ENCODE data around the gene IL17B.

IL17B gene, protein sequence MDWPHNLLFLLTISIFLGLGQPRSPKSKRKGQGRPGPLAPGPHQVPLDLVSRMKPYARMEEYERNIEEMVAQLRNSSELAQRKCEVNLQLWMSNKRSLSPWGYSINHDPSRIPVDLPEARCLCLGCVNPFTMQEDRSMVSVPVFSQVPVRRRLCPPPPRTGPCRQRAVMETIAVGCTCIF

DNA sequence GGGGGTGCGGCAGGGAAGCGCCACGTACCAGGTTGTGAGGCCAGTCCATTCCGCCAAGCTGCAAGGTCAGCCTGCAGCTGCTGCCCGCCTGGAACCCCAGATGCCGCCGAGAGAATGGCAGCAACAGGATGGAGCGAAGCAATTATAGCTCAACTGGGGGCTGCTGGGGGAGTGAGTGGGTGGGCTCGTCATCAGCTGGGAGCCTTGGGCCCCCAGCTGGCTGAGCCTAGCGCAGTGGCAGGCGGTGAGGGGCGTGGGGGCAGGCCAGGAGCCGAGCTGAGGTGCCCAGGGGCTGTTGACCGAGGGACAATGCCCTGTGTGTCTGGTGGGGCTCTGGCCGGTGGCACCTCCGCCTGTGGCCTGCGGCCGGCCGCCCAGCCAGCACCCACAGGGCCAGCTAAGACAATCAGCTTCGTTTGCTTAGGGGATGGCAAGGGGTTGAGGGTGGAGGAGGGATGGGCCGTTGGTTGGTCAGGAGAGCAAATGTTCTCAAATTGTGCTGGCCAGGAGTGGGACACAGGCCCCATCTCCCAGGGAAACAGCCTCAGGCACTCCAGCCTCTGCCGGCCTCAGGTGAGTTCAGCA lies at the start of gene IL17B:
Gene IL17B (minus strand): TSS at position 116 of the 585 bp plus-strand sequence. CDS start 67 bp downstream, at position 49.
- no peak for DNase-seq (ENCODE audit: extremely low read depth in 1 of 2, low read depth in 1 of 2)

DNA sequence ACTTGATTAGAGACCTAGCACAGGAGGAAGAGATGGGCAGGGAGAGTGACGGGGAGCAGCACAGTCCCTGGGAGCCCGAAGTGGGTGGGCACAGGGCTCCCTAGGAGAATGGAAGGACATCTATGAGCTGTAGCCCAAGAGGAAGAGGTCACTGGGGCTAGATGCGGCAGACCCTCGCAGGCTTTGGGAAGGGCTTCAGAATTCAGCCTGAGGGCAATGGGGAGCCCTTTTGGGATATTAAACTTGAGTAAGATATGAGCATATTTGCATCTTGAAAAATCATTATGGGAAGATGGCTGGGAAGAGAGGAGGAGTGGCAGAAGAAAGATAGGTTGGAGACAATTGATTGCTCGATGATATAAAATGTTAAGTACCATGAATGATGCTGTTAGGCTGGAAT lies 48.9 kb upstream of the IL17B start:
- no peak for DNase-seq (ENCODE audit: extremely low read depth in 1 of 2, low read depth in 1 of 2)

DNA sequence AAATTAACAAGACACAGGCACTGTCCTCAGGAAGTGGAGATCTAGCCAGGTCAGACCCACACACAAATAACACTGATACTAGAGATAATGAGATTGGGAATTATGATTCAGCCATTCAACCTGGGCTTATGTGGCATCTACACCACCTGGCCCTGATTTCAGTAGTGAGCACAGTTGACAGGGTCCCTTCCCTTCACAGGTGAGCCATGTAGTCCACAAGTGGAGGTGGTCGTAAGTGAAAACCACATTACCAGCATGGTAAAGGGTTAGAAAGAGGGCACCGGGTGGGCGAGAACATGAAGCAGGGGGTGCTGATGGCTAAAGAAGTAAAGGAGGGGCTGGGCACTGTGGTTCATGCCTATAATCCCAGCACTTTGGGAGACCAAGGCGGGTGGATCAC lies 48.3 kb upstream of the IL17B start:
- DNase-seq (ENCODE audit: extremely low read depth in 1 of 2, low read depth in 1 of 2), result no peak

DNA sequence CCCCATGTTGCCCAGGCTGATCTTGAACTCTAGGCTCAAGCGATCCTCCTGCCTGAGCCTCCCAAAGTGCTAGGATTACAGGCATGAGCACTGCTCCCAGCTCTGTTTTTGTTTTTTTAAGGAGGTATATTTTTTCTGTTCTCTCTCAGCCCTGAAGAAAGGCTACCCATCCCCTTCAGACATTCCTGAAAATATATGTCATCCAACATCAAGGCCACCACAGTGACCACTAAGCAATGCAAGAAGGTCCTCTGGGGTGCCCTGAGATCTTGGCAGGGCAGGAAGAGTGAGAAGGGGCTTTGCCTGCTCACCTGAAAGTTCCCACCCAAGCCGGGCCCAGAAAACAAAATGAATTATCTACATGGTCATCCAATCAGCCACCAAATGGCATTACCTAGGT lies 47.8 kb upstream of the IL17B start:
- no peak for DNase-seq (ENCODE audit: extremely low read depth in 1 of 2, low read depth in 1 of 2)

DNA sequence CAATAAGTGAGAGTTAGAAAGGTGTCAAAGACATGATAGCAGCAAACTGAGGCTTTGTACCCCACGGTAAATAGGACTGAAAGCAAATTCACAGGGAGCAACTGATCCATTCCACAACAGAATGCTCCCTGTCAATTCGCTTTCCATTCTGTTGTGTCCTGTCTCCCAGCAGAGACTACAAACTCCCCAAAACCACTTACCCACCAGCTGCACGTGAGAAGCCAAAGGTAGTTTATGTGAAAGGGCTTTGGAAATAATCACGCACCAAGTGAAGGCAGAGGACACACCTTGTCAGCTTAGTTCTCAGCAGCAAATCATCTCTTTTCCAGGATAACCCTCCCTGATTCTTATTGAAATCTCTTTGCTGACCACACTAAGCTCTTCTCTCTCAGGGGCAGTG lies 46.6 kb upstream of the IL17B start:
- DNase-seq (ENCODE audit: extremely low read depth in 1 of 2, low read depth in 1 of 2), result no peak

DNA sequence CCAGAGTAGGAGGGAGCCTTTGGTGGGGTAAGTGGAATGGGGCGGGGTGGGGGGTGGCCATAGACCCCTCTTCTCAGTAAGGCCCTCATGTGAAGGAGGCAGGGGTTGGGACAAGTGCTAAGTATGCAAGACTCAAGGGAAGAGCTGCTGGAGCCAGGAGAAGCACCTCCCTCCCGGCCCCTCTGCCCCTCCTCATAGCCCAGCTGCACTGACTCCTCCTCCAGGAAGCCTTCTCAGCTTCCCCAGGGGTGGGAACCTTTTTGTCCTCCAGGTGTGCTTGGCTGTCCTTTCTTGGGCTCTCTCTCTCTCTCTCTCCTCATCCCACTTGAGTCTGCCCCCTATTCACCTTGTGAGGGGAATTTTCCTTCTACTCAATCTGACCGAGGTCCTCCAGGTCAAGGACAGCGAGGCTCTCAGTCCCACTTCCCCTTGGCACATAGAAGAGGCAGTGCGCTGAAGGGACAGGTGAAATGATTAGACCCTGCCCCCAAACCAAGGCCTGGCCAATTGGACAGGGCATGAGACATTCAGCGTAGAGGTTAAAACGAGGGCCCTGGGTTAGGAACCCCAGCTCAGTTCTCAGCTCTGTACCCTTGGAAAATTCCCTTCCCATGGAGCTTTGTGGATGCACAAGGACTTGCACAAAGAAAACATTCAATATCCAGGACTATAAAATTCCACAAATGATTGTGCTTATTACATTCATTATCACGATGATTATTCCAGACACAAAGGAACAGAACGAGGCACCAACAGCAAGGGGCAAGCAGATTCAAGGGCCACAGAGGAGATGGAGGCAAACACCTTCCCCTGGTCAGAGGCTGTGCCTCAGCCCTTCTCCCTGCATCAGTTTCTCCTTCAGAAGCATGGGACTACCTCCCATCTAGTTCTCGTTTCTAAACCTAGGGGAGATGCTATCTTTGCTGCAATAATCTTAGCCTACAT lies 45.6 kb upstream of the IL17B start:
- DNase-seq (ENCODE audit: extremely low read depth in 1 of 2, low read depth in 1 of 2), result no peak

DNA sequence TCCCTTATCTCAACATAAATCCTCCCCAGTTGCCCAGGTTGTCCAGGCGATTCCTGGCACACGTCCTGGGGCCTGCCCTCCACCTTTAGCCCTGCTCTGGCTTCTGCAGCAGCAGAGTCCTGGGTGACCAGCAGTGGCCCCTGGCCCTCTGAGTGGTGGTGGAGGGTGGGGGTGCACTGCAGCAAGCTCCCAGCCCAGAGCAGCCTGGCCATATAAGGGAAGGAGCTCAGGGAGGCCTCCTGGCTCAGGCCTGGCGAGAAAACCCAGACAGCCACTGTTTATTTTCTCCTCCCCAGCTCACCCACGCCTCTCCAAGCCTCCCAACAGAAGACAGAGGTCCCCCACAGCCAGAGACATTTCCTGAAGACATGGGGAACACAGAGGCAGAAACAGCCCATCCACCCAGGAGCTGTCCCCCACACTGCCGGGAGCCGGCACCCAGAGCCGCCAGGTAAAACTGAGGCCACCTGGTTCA lies 44.7 kb upstream of the IL17B start:
- DNase-seq (ENCODE audit: extremely low read depth in 1 of 2, low read depth in 1 of 2), result no peak

DNA sequence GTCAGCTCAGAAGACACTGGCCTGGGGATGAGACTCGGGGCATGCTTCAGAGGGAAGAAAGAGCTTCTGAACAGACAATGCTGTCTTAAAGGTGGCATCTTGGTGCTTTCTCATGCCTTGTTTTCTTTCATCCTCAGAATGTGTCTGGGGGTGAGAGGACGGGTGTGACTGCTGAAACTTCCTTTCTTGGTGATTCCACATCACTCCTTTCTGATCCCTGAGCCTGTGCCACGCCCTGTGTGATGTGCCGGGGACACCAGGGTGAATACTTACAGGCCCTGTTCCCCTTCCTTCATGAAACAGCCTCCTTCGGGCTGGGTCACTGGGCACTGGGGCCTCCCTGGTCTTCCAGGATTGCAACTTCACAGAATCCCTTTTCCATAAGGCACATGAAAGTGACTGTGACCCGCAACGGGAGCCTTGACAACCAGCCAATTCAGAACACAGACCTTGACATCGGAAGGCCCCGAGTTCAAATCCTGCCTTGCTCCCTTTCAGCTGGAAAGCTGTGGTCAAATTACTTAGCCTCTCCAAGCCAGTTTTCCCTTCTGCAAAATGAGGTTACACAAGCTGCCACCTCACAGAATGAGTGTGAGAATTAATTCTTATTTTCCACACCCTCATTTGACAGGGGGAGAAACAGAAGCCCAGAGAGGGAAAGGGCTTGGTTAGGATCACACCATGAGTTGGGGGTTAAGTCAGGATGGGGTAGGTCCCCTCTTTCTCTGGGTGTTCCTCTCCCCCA lies 44.1 kb upstream of the IL17B start:
- no peak for DNase-seq (ENCODE audit: extremely low read depth in 1 of 2, low read depth in 1 of 2)

DNA sequence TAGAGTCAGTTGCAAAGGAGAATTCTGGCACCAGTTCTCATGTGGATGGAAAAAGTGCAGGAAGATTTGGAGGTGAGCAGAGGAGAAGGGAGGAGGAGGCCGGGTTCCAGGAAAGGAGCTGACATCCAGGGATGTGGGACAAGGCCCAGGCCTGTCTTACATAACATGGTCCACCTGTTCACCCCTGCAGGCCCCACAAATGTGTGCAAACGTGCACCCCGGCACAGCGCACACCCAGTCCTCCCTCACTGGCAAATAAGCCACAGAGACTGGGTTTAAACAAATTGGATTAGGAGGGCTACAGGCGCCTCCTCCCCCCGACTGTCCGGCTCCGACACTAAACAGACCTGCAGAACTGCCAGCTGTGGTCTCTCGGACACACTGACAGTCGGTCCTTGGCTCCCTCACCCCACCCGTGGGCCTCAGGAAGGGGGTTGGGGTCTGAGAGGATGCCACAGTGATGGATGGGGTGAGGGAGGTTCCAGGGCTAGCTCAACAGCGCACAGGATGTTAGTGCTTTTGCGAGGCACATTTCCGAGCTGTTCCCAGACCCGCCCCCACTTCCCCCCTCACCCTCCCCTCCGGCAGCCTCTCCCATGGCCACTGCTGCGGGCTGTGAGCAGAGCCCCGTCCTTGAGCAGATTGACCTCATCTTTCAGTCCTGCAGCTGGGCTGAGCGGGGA lies 43.4 kb upstream of the IL17B start:
- DNase-seq (ENCODE audit: extremely low read depth in 1 of 2, low read depth in 1 of 2), result no peak

DNA sequence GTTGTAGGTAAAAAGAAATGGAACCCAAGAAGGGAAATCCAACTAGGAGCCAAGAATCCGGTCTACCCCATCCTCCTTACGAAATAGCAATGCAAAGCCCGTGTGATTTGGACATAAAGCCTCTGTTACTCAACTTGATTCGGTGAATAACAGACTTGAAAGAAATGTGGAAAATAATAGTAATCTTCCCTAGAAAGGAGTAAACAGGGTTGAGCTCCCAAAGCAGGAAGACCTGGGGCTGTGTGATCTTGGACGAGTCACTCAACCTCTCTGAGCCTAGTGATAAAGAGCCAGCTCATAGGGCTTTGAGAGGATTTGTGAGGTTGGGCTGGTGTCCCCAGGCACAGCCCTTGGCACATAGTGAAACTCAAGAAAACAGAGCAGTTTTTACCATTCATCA lies 42.7 kb upstream of the IL17B start:
- no peak for DNase-seq (ENCODE audit: extremely low read depth in 1 of 2, low read depth in 1 of 2)

DNA sequence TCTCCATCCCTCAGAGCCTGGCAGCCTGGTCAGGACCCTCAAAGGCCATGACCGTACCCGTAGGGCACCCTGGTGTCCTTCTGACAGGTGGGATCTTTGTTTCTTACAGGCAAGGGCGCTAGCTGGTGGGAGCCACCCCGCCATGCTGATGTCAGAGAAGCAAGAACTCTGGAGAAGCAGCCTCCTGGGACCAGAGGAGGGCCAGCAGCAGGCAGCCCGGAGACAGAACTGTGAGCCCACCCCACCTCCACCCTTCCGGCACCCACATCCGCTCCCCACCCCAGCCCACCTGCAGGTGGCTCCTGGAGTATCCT lies 42.2 kb upstream of the IL17B start:
- DNase-seq (ENCODE audit: extremely low read depth in 1 of 2, low read depth in 1 of 2), result no peak

DNA sequence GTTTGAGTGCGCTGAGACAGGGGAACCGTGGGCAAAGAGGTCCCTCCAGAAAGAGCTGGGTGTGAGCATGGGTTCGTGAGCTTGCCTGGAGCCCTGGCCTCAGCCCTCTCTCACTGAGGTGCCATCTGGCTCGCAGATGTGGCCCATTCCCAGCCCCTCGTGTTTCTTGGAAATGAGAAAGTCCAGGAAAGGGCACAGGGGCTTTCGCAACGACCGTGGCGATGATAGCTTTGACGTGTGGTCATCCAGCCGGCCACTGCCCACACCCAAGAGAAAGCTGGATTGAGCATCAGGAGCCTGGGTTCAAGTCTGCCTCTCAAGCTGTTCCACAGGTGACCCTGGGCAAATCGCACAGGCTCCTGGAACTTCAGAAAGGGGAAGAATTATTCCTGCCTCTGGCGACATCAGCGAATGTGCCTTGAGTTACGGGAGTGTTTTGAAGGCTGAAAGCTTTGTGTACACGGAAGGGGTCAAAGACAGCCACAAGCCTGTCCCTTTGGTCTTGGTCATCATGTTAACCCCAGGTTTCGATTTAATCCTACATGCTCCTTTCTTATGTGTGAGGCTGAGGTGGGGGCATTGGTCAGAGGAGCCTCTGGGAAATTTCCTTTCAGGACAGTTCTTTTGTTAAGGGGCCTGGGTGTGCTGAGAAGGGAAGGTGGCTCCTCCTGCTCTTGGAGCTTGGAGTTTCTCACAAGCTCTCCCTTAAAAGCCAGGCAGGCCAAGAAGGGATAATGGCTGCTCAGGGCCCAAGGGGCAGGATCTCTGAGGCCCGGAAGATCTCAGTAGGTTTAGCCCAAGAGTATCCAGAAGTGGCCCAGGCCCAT lies 41.7 kb upstream of the IL17B start:
- DNase-seq (ENCODE audit: extremely low read depth in 1 of 2, low read depth in 1 of 2), result no peak

DNA sequence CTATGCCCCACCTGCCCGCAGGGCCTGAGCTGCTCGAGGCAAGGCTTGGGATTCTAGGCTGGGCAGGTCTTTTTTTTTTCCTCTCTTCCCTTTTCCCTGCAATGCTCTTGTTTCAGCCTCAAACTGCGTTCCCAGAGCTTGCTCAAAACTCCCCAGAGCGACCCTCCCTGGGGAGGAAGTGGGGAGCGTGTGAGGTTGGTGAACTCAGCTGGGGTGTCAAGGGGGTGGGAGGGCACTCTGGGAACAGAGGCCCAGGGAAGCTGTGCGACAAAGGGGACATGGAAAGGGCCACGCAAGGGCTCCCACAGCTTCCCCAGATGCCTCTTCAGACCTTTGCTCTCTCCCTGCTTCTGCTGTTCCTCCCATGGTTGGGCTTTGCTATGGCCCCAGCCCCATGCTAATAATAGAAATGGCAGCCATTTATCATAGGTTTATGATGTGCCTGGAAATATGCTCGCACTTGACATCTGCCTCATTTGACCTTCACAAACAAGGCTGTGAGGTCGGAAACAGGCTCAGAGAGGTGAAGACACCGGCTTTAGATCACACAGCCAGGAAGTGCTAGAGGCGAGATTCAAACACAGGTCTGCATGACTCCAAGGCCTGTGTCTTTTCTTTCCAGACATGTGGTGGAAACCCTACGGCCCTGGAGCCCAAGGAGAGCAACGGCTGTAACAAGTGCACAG lies 40.9 kb upstream of the IL17B start:
- DNase-seq (ENCODE audit: extremely low read depth in 1 of 2, low read depth in 1 of 2), result no peak

DNA sequence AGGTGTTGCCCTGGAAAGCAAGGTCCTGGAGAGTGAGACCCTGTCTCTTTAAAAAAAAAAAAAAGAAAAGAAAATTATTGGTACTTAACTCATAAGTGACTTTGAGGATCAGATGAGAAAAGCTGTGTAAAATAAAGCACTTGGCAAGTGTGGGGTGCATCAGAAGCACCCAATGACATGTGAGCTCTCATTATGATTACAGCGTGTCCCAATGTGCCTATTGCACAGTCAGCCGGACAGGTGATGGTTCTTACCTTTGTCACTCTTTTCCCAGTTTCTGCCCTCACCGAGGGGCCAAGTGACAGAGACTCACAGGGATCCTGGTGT lies 40.4 kb upstream of the IL17B start:
- DNase-seq (ENCODE audit: extremely low read depth in 1 of 2, low read depth in 1 of 2), result no peak

DNA sequence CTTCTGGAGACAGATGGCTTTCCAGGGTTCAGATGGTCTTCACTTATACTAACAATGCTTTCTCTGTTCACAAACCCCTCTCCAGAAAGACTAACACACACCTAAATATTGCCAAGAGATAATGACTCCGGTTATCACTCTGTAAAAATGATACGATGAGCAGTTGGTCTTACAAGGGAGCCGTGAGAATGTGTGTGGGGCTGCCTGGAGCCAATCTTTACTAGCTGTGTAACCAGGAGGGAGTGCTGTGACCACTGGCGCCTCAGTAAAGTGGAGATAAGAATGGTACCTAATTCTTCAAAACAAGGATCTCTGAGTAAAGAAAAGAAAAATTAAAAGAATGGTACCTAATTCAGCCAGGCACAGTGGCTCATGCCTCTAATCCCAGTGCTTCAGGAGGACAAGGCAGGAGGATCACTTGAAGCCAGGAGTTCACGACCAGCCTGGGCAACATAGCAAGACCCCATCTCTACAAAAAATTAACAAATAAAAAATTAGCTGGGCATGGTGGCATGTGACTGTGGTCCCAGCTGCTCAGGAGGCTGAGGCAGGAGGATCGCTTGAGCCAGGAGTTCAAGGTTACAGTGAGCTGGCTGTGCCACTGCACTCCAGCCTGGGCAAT lies 39.9 kb upstream of the IL17B start:
- DNase-seq (ENCODE audit: extremely low read depth in 1 of 2, low read depth in 1 of 2), result no peak

DNA sequence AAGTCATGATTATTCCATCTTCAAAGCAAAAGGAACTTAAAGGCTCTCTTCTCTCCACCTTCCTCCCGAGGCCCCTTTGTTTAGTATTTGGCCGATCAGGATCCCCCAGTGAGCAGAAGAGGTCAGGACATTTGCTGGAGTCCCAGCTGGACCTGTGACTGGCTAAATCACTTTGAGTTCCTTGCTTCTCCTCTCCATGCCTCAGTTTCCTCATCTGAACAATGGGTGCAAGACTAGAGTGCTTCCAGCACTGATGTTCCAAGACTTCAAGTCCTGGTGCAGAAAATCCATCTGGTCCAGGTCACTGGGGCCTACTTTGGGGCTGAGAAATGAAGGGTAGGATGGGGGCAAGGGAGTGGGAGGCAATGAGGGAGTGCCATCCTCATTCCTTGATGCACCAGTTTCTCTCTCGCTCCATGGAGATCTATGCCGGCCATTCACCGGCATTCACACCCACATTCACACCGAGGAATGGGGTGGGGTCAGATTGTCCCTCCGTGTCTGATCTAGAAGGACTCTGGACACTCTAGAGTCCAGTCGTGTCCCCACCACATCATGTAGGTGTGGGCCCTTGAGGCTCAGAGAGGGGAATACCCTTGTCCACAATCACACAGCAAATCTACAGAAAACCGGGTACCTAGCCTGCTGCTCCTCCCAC lies 38.7 kb upstream of the IL17B start:
- DNase-seq (ENCODE audit: extremely low read depth in 1 of 2, low read depth in 1 of 2), result no peak

DNA sequence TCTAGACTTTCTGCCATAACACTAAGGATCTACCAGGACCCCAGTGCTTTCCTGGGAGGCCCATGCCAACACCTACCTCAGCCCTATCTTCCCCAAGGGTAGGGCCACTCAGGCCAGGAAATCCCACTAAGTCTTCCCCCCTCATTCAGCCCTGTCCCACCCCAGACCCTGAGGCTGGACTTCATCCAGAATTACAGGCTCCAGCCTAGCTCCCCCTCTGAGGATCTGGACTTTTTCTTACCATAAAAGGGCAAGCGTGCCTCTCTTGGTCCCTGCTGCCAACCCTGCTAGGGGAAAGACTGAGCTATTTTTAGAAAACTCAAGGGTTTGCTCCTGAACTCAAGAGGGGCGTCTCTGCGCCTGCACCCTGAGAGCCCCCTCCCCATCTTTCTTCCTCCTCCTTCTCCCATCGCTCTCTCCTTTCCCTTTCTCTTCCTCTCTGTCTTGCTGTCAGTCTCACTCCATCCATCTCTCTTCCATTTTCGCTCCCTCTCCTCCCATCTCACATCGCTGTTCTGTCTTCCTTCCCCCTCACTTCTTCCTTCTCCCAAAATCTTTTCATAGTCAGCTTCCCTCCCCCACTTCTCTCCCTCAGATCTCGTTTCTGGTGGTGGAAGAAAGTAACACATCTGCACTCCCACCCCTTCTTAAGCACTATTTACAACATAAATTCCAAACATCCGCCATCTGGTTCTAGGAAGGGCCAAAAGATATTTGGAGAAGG lies 38.1 kb upstream of the IL17B start:
- DNase-seq (ENCODE audit: extremely low read depth in 1 of 2, low read depth in 1 of 2), result no peak
